Measurements from ENCODE around the gene TIMM23.

TIMM23 gene

GRCh38 chr10:46014206-46014605 is 41.9 kb downstream of the TIMM23 start:
- peaks cover 10% of the 10 kb centered on the region for H3K36me3 ChIP-seq (replicated peaks; ENCODE audit: low read depth, low read length)
- H4K20me1 ChIP-seq (ENCODE audit: insufficient read depth, low read length), result peaks cover 15% of the 10 kb centered on the region
- H3K79me2 ChIP-seq (ENCODE audit: low read length), result peaks cover 24% of the 10 kb centered on the region
- TF ChIP-seq, protein P1, sequence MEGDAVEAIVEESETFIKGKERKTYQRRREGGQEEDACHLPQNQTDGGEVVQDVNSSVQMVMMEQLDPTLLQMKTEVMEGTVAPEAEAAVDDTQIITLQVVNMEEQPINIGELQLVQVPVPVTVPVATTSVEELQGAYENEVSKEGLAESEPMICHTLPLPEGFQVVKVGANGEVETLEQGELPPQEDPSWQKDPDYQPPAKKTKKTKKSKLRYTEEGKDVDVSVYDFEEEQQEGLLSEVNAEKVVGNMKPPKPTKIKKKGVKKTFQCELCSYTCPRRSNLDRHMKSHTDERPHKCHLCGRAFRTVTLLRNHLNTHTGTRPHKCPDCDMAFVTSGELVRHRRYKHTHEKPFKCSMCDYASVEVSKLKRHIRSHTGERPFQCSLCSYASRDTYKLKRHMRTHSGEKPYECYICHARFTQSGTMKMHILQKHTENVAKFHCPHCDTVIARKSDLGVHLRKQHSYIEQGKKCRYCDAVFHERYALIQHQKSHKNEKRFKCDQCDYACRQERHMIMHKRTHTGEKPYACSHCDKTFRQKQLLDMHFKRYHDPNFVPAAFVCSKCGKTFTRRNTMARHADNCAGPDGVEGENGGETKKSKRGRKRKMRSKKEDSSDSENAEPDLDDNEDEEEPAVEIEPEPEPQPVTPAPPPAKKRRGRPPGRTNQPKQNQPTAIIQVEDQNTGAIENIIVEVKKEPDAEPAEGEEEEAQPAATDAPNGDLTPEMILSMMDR (IDR thresholded peaks at IDR 0.05; ENCODE audit: low read depth, low read length), result no peak
- TF ChIP-seq EZH2phosphoT487 (IDR thresholded peaks at IDR 0.05; ENCODE audit: low read depth), result no peak
- no peak overlapping the region for H3K9ac ChIP-seq (ENCODE audit: low read length)
- no peak overlapping the region for H3K4me3 ChIP-seq (ENCODE audit: low read length)
- H2AFZ ChIP-seq (ENCODE audit: low read depth, low read length), result no peak overlapping the region
- peaks cover 8% of the 10 kb centered on the region for H3K4me1 ChIP-seq (ENCODE audit: low read length)
- no peak overlapping the region for H3K4me2 ChIP-seq (ENCODE audit: low read length)
- H3K27ac ChIP-seq (ENCODE audit: low read length), result no peak overlapping the region
- no peaks in the 10 kb centered on the region for H3K9me3 ChIP-seq (ENCODE audit: insufficient read depth, low read length)
- no peaks in the 10 kb centered on the region for H3K27me3 ChIP-seq (ENCODE audit: low read depth, low read length)

DNA sequence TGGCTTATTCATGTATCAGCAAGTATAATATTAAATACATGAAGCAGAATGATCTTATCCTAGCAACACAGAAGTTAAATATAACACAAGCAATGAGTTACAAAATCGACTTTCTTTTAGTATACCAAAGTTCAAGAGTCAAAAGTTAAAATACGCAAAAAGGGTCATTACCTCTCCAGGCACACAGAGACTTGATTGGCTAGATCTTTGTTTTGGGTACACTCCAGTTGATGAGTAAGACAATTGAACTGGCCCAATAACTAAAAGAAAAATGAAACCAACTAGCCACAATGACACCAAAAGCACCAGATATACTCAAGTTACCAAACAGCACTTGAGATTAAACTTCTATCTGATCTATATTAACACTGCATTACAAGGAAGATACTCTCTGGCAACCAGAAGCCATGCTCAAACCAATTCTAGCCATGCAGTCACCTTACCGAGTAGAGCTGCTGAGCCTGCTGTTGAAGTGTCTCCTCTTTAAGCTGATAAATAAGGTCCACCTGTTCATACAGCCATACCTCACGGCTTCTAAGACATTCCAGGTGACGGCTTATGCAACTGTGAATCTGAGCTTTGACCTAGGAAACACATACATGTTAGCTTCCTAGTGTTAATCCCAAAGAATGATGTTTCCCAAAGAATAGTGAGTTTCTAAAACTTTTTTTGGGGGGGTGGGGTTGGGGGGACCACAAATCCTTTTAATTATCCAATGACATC is 42.6 kb downstream of the TIMM23 start:
- Histone ChIP-seq H3K4me1 (ENCODE audit: low read length) (peaks cover 15% of the 10 kb centered on the region), H3K27me3 (ENCODE audit: low read depth, low read length) (no peaks in the 10 kb centered on the region), H3K9ac (ENCODE audit: low read length) (no peak overlapping the region), H3K9me3 (ENCODE audit: insufficient read depth, low read length) (no peaks in the 10 kb centered on the region), H3K27ac (ENCODE audit: low read length) (no peak overlapping the region), H3K36me3 (replicated peaks; ENCODE audit: low read depth, low read length) (peaks cover 12% of the 10 kb centered on the region), H2AFZ (ENCODE audit: low read depth, low read length) (no peak overlapping the region), H3K4me3 (ENCODE audit: low read length) (no peak overlapping the region), H3K79me2 (ENCODE audit: low read length) (peaks cover 30% of the 10 kb centered on the region), H3K4me2 (ENCODE audit: low read length) (no peak overlapping the region), H4K20me1 (ENCODE audit: insufficient read depth, low read length) (peaks cover 21% of the 10 kb centered on the region)
- TF ChIP-seq EZH2phosphoT487 (IDR thresholded peaks at IDR 0.05; ENCODE audit: low read depth), result no peak
- TF ChIP-seq, protein P1 (IDR thresholded peaks at IDR 0.05; ENCODE audit: low read depth, low read length), result no peak

GRCh38 chr10:46016190-46016589 is 43.9 kb downstream of the TIMM23 start:
- H3K4me3 ChIP-seq (ENCODE audit: low read length), result no peak overlapping the region
- H4K20me1 ChIP-seq (ENCODE audit: insufficient read depth, low read length), result peaks cover 33% of the 10 kb centered on the region
- H3K4me2 ChIP-seq (ENCODE audit: low read length), result no peak overlapping the region
- H3K36me3 ChIP-seq (replicated peaks; ENCODE audit: low read depth, low read length), result peaks cover 12% of the 10 kb centered on the region
- no peak overlapping the region for H3K27ac ChIP-seq (ENCODE audit: low read length)
- no peaks in the 10 kb centered on the region for H3K9me3 ChIP-seq (ENCODE audit: insufficient read depth, low read length)
- no peak overlapping the region for H2AFZ ChIP-seq (ENCODE audit: low read depth, low read length)
- H3K4me1 ChIP-seq (ENCODE audit: low read length), result peaks cover 21% of the 10 kb centered on the region
- peaks cover 44% of the 10 kb centered on the region for H3K79me2 ChIP-seq (ENCODE audit: low read length)
- H3K27me3 ChIP-seq (ENCODE audit: low read depth, low read length), result no peaks in the 10 kb centered on the region
- no peak overlapping the region for H3K9ac ChIP-seq (ENCODE audit: low read length)
- TF ChIP-seq EZH2phosphoT487 (IDR thresholded peaks at IDR 0.05; ENCODE audit: low read depth), result no peak
- TF ChIP-seq, protein P1 (IDR thresholded peaks at IDR 0.05; ENCODE audit: low read depth, low read length), result no peak

GRCh38 chr10:46016811-46017210 is 44.5 kb downstream of the TIMM23 start:
- peaks cover 35% of the 10 kb centered on the region for H4K20me1 ChIP-seq (ENCODE audit: insufficient read depth, low read length)
- TF ChIP-seq EZH2phosphoT487 (IDR thresholded peaks at IDR 0.05; ENCODE audit: low read depth), result no peak
- TF ChIP-seq, protein P1 (IDR thresholded peaks at IDR 0.05; ENCODE audit: low read depth, low read length), result no peak
- no peak overlapping the region for H3K4me3 ChIP-seq (ENCODE audit: low read length)
- peaks cover 21% of the 10 kb centered on the region for H3K4me1 ChIP-seq (ENCODE audit: low read length)
- H3K9ac ChIP-seq (ENCODE audit: low read length), result no peak overlapping the region
- peaks cover 12% of the 10 kb centered on the region for H3K36me3 ChIP-seq (replicated peaks; ENCODE audit: low read depth, low read length)
- no peak overlapping the region for H3K4me2 ChIP-seq (ENCODE audit: low read length)
- H3K9me3 ChIP-seq (ENCODE audit: insufficient read depth, low read length), result no peaks in the 10 kb centered on the region
- no peak overlapping the region for H3K27ac ChIP-seq (ENCODE audit: low read length)
- H3K79me2 ChIP-seq (ENCODE audit: low read length), result peaks cover 50% of the 10 kb centered on the region
- no peaks in the 10 kb centered on the region for H3K27me3 ChIP-seq (ENCODE audit: low read depth, low read length)
- no peak overlapping the region for H2AFZ ChIP-seq (ENCODE audit: low read depth, low read length)

Data from OCI-LY3 (cell line).